Measurements from ENCODE around the gene DHRS1.

DHRS1 gene

GRCh38 chr14:24291446-24292117 is 8.0 kb downstream of the DHRS1 start:
- DNase-seq = no peak
- in situ Hi-C loops (cut with HindIII; ENCODE audit: low pct_ligation_motif_present, low pct_unique_long_range_greater_than_20kb, low sequenced_read_pairs) = no loop called here

DNA sequence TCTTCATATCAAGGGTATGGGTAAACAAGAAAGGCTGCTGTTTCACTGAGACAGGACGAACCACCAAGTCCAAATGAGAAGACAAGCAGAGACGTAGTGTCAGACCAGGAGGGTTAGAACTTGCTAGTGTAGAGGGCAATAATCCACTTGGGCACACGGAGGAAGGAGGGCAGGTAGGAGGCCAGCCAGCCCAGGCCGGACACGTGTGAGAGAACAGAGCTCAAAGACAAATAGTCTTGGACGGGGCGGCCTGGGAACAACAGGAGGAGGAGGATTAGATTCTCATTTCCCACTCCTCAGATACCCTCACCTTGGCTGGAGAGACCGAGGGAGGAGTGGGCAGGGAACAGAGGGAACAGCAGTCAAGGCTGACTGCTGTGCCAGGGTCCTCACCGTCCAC is 8.8 kb downstream of the DHRS1 start:
- no peak for DNase-seq
- in situ Hi-C loops (cut with HindIII; ENCODE audit: low pct_ligation_motif_present, low pct_unique_long_range_greater_than_20kb, low sequenced_read_pairs) = no loop called here

DNA sequence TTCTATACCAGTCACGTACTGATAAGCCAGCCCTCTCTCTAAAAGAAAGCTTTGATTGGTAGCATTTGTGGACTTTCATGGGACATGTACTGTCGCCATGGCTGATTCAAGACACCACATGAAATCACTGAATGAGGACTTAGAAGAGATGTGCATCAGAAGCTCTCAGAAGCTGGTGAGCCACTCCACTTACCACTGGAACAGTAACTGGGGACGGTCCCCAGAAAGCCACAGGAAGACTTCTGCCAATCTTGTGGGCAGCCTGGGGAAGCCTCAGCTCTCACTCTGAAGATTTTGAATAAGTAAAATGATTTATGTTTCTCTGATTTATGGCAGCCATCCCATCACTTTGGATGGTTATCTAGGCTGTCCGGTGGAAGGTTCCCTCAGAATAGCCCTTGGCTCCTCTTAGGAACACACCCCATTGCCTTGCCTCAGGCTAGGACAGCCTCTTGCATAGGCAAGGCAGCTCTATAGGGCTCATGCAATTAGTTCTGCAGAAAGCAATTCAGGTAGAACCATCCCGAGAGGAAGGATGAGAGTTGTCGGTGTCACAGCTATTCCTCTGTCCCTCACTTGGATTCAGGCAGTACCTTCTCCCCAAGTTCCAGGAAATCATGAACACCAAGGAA is 9.8 kb downstream of the DHRS1 start:
- in situ Hi-C loops (cut with HindIII; ENCODE audit: low pct_ligation_motif_present, low pct_unique_long_range_greater_than_20kb, low sequenced_read_pairs) = no loop called here
- DNase-seq = no peak

DNA sequence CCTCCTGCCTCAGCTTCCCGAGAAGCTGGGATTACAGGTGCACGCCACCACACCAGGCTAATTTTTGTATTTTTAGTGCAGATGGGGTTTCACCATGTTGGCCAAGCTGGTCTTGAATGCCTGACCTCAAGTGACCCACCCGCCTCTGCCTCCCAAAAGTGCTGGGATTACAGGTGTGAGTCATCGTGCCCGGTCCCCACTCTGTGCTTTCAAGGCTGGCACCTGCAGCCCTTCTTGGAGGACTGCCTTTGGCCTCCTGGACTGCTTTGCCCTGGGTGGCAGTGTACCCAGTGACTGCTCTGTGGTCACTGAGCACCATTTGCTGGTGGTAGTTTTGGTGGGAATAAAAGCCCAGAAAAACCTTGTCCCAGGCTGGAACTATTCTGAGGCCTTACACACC is 12.6 kb downstream of the DHRS1 start:
- no peak for DNase-seq
- in situ Hi-C loops (cut with HindIII; ENCODE audit: low pct_ligation_motif_present, low pct_unique_long_range_greater_than_20kb, low sequenced_read_pairs) = no loop called here

GRCh38 chr14:24285351-24285750 is 14.2 kb downstream of the DHRS1 start:
- no peak for DNase-seq
- in situ Hi-C loops (cut with HindIII; ENCODE audit: low pct_ligation_motif_present, low pct_unique_long_range_greater_than_20kb, low sequenced_read_pairs) = no loop called here

DNA sequence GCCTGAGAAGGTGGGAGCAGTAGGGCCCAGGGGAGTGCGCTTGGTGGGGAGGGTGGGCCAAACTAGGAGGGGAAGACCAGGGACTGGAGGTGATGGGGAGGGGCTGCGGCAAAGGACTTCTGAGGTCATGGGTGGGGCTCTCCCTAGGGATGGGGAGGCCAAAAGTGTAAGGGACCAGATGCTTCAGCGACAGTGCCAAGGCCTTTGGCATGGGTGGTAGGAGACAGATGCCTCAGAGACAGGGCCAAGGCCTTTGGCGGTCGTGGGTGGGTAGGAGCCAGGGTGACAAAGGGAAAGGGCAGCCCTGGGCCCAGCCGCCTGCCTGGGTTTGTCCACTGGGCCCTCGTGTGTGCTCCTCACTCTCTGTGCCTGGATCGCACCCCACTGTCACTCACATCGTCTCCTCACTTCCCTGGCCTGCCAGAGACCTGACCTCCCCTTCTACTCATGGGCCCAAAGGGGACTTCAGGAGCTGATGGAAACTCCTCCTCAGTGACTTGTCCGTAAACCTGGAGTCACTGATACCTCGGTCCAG is 15.0 kb downstream of the DHRS1 start:
- in situ Hi-C loops (cut with HindIII; ENCODE audit: low pct_ligation_motif_present, low pct_unique_long_range_greater_than_20kb, low sequenced_read_pairs) = no loop called here
- no peak for DNase-seq

DNA sequence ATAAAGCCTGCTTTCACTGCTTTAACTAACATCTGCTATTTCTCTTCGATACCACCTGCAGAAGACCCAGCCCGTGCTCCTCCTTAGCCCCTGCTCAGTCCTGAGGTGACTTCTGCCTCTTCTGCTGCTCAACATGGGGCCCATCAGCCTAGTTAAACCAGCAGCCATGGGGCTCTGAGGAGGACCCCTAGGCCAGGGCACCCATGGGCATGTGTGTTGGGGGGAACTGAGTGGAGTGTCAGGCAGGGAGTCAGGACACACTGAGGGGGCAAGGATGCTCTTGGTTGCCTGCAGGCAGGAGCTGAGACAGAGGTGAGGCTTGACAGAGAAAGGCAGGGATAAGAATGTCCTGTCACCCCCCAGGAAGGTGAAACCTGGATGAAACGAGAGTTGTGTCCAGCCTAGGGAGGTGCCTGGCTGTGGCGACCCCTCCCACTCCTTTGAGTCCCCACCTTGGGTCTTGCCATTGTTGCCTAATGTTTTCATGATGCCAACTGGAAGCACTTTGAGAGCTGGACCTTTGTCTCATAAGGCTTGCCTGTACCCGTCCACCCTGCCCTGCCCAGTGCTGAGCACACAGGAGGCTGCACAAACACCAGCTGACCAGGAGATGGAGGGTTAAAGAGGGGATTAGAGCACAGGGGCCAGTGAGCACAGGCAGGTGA is 15.7 kb downstream of the DHRS1 start:
- in situ Hi-C loops (cut with HindIII; ENCODE audit: low pct_ligation_motif_present, low pct_unique_long_range_greater_than_20kb, low sequenced_read_pairs) = no loop called here
- DNase-seq = no peak

DNA sequence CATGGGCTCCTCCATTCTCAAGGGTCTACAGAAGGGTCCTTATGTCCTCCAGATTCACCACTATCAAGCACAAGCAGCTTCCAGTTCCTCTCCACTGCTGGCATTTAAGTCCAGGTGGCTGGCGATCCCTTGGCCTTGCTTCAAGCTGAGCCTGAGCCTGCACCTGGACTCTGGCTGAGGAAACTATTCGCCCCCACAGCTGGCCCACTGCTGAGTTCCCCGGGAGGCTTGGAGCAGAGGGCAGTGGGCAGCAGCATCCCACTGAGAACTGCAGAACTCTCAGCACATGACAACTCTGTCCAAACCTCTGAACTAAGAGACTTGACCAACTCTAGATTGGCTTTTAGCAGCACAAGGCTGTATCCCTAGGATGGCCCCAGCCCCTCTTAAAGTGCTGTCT is 16.8 kb downstream of the DHRS1 start:
- in situ Hi-C loops (cut with HindIII; ENCODE audit: low pct_ligation_motif_present, low pct_unique_long_range_greater_than_20kb, low sequenced_read_pairs) = no loop called here
- DNase-seq = no peak

DNA sequence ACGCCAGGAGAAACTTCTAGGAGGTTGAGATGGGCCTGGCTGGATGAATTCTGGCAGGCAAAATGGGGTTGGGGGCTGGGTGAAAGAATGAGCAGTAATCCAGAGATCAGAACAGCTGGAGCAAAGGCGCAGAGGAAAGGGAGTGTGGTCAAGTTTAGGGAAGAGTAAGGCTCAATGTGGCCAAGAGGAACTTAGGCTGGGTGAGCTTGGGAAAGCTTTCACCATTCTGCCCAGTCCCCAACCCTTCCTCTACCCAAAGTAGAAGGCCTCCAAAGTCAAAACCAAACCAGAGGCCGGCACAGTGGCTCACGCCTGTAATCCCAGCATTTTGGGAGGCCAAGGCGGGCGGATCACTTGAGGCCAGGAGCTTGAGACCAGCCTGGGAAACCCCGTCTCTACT is 17.9 kb downstream of the DHRS1 start:
- DNase-seq = no peak
- in situ Hi-C loops (cut with HindIII; ENCODE audit: low pct_ligation_motif_present, low pct_unique_long_range_greater_than_20kb, low sequenced_read_pairs) = no loop called here

- no peak for DNase-seq
- in situ Hi-C loops (cut with HindIII; ENCODE audit: low pct_ligation_motif_present, low pct_unique_long_range_greater_than_20kb, low sequenced_read_pairs) = no loop called here
Measured at GRCh38 chr14:24280797-24281460, 18.7 kb downstream of the DHRS1 start.

GRCh38 chr14:24279301-24280186 is 20.0 kb downstream of the DHRS1 start:
- in situ Hi-C loops (cut with HindIII; ENCODE audit: low pct_ligation_motif_present, low pct_unique_long_range_greater_than_20kb, low sequenced_read_pairs) = no loop called here
- DNase-seq = peak; percentile 51

GRCh38 chr14:24278424-24278823 is 21.2 kb downstream of the DHRS1 start:
- DNase-seq = no peak
- in situ Hi-C loops (cut with HindIII; ENCODE audit: low pct_ligation_motif_present, low pct_unique_long_range_greater_than_20kb, low sequenced_read_pairs) = no loop called here

- in situ Hi-C loops (cut with HindIII; ENCODE audit: low pct_ligation_motif_present, low pct_unique_long_range_greater_than_20kb, low sequenced_read_pairs) = no loop called here
- no peak for DNase-seq
Measured at GRCh38 chr14:24277606-24278321, 21.8 kb downstream of the DHRS1 start.

DNA sequence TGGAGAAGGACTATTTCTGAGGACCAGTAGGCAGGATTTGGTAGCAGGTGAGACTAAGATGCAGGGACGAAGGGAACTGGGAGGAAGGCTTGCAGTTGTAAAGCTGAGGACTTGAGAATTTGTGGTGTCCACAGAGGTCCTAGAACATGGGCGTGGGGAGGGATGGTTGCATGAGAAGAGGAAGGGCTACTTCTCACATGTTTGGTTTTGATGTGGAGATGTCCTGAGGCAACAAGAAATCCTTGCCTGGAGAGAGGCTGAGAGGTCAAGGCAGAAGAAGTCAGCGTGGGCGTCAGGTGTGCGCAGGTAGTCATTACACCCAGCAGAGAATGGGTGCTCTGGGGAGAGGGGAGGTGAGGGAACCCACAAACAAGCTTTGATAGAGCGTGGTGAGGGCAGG is 22.5 kb downstream of the DHRS1 start:
- no peak for DNase-seq
- in situ Hi-C loops (cut with HindIII; ENCODE audit: low pct_ligation_motif_present, low pct_unique_long_range_greater_than_20kb, low sequenced_read_pairs) = no loop called here

GRCh38 chr14:24274101-24274543 is 25.5 kb downstream of the DHRS1 start:
- in situ Hi-C loops (cut with HindIII; ENCODE audit: low pct_ligation_motif_present, low pct_unique_long_range_greater_than_20kb, low sequenced_read_pairs) = no loop called here
- no peak for DNase-seq

GRCh38 chr14:24273422-24273998 is 26.1 kb downstream of the DHRS1 start:
- peak; percentile 14 for DNase-seq
- in situ Hi-C loops (cut with HindIII; ENCODE audit: low pct_ligation_motif_present, low pct_unique_long_range_greater_than_20kb, low sequenced_read_pairs) = no loop called here

GRCh38 chr14:24272467-24272866 is 27.1 kb downstream of the DHRS1 start:
- in situ Hi-C loops (cut with HindIII; ENCODE audit: low pct_ligation_motif_present, low pct_unique_long_range_greater_than_20kb, low sequenced_read_pairs) = no loop called here
- no peak for DNase-seq

Measured in ACHN (cell line).